Measurements from ENCODE around the gene FRY.

The FRY gene

DNA sequence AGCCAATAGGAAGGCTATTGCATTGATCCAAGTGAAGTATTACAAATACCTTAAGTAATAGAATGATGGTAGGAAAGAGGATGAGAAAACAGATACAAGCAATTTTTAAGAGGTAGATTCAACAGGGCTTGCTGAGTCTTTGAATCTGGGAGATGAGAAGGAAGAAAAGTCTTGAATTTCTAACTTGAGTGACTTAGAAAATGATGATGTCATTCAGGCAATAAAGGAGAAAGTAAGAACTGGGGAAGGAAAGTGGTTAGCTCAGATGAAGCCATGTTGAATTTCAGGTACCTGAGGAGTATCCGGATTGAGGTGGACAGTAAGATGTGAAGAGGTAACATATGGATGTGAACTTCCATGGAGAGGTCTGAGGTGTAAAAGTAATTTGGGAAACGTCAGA lies 15.5 kb upstream of the FRY start:
- no peaks in the 10 kb centered on the region for H3K36me3 ChIP-seq (replicated peaks; ENCODE audit: low read depth, low read length)

DNA sequence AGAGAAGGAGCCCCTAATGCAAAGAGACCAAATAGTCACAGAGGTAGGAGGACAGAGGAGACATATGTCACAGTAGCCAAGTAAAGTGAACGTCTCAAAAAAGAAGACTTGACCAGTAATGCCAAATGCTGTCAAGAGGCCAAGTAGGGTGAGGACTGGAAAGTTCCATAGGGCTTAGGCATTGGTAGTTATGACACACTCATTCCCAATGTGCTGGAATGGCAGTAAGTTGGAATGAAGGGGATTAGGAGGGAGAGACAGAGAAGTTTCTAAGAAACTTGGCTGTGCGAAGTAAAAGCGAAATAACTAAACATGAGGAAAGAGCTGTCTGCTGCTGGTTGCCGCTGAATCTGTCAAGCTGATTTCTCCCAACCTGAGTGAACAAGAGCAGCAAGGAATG lies 14.9 kb upstream of the FRY start:
- TF ChIP-seq, protein P1, sequence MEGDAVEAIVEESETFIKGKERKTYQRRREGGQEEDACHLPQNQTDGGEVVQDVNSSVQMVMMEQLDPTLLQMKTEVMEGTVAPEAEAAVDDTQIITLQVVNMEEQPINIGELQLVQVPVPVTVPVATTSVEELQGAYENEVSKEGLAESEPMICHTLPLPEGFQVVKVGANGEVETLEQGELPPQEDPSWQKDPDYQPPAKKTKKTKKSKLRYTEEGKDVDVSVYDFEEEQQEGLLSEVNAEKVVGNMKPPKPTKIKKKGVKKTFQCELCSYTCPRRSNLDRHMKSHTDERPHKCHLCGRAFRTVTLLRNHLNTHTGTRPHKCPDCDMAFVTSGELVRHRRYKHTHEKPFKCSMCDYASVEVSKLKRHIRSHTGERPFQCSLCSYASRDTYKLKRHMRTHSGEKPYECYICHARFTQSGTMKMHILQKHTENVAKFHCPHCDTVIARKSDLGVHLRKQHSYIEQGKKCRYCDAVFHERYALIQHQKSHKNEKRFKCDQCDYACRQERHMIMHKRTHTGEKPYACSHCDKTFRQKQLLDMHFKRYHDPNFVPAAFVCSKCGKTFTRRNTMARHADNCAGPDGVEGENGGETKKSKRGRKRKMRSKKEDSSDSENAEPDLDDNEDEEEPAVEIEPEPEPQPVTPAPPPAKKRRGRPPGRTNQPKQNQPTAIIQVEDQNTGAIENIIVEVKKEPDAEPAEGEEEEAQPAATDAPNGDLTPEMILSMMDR (IDR thresholded peaks at IDR 0.05; ENCODE audit: low read depth, low read length) = no peak
- no peak for TF ChIP-seq EZH2phosphoT487 (IDR thresholded peaks at IDR 0.05; ENCODE audit: low read depth)
- H3K4me2 ChIP-seq (ENCODE audit: low read length) = no peak overlapping the region
- no peaks in the 10 kb centered on the region for H3K36me3 ChIP-seq (replicated peaks; ENCODE audit: low read depth, low read length)
- 0 out of 2 replicates have a peak, but pooled peaks cover 3% of the 10 kb centered on the region for H3K27me3 ChIP-seq (ENCODE audit: low read depth, low read length)
- H3K4me3 ChIP-seq (ENCODE audit: low read length) = no peak overlapping the region
- H3K4me1 ChIP-seq (ENCODE audit: low read length) = 0 out of 2 replicates have a peak, but pooled peaks cover 2% of the 10 kb centered on the region
- no peak overlapping the region for H3K27ac ChIP-seq (ENCODE audit: low read length)
- H2AFZ ChIP-seq (ENCODE audit: low read depth, low read length) = no peak overlapping the region
- no peaks in the 10 kb centered on the region for H4K20me1 ChIP-seq (ENCODE audit: insufficient read depth, low read length)
- no peaks in the 10 kb centered on the region for H3K9me3 ChIP-seq (ENCODE audit: insufficient read depth, low read length)
- H3K9ac ChIP-seq (ENCODE audit: low read length) = no peak overlapping the region
- no peaks in the 10 kb centered on the region for H3K79me2 ChIP-seq (ENCODE audit: low read length)

More for the DNA sequence above, 15.5 kb upstream of the FRY start:
- H4K20me1 ChIP-seq (ENCODE audit: insufficient read depth, low read length) = no peaks in the 10 kb centered on the region
- H3K9me3 ChIP-seq (ENCODE audit: insufficient read depth, low read length) = no peaks in the 10 kb centered on the region
- no peak overlapping the region for H3K9ac ChIP-seq (ENCODE audit: low read length)
- H3K79me2 ChIP-seq (ENCODE audit: low read length) = no peaks in the 10 kb centered on the region
- TF ChIP-seq EZH2phosphoT487 (IDR thresholded peaks at IDR 0.05; ENCODE audit: low read depth) = no peak
- TF ChIP-seq, protein P1 (IDR thresholded peaks at IDR 0.05; ENCODE audit: low read depth, low read length) = no peak
- no peak overlapping the region for H2AFZ ChIP-seq (ENCODE audit: low read depth, low read length)
- H3K27ac ChIP-seq (ENCODE audit: low read length) = no peak overlapping the region
- H3K27me3 ChIP-seq (ENCODE audit: low read depth, low read length) = 0 out of 2 replicates have a peak, but pooled peaks cover 3% of the 10 kb centered on the region
- no peak overlapping the region for H3K4me3 ChIP-seq (ENCODE audit: low read length)
- 0 out of 2 replicates have a peak, but pooled peaks cover 2% of the 10 kb centered on the region for H3K4me1 ChIP-seq (ENCODE audit: low read length)
- no peak overlapping the region for H3K4me2 ChIP-seq (ENCODE audit: low read length)

DNA sequence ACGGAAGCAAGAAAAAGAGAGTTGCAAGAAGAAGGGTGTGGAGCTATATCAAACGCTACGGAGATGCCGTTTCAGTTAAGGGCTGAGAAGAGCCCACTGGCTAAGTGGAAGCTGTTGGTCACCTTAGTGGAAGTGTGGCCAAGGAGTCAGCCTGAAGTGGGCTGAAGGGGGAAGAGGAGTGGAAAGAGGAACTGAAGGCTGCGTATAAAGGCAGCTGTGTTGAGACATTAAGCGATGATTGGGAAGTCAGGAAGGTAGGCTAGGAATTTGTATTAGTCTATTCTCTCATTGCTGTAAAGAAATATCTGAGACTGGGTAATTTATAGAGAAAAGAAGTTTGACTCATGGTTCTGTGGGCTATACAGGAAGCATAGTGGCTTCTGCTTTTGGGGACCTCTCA lies 14.1 kb upstream of the FRY start:
- no peak for TF ChIP-seq EZH2phosphoT487 (IDR thresholded peaks at IDR 0.05; ENCODE audit: low read depth)
- TF ChIP-seq, protein P1 (IDR thresholded peaks at IDR 0.05; ENCODE audit: low read depth, low read length) = no peak
- Histone ChIP-seq H3K27me3 (ENCODE audit: low read depth, low read length) (0 out of 2 replicates have a peak, but pooled peaks cover 3% of the 10 kb centered on the region), H3K36me3 (replicated peaks; ENCODE audit: low read depth, low read length) (no peaks in the 10 kb centered on the region), H3K4me1 (ENCODE audit: low read length) (0 out of 2 replicates have a peak, but pooled peaks cover 2% of the 10 kb centered on the region), H3K9ac (ENCODE audit: low read length) (no peak overlapping the region), H3K4me3 (ENCODE audit: low read length) (no peak overlapping the region), H4K20me1 (ENCODE audit: insufficient read depth, low read length) (no peaks in the 10 kb centered on the region), H3K9me3 (ENCODE audit: insufficient read depth, low read length) (no peaks in the 10 kb centered on the region), H3K79me2 (ENCODE audit: low read length) (no peaks in the 10 kb centered on the region), H3K27ac (ENCODE audit: low read length) (no peak overlapping the region), H3K4me2 (ENCODE audit: low read length) (no peak overlapping the region), H2AFZ (ENCODE audit: low read depth, low read length) (no peak overlapping the region)

DNA sequence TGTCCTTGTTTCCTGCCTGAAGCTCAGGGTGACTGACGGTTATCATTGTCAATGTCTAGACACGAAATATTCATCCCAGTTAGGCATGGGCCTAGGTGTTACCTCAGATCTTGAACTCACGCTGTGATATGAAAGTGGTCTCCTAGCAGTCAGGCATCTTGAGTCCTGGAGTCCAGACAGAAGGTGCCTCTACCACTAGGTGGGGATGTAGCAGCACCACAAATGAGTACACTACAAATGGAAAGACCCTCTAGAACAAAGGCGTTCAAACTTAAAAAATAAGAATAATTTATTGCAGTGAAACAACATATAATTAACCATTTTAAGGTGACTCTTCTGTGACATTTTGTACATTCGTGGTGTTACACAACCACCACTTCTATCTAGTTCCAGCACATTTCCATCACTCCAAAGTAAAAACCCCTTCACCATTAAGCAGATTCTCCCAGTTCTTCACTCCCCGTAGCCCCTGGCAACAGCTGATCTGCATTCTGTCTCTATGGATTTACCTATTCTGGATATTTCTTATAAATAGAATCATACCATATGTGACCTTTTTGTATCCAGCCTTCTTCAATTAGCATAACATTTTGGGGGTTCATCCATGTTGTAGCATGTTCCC lies 11.9 kb upstream of the FRY start:
- Histone ChIP-seq H2AFZ (ENCODE audit: low read depth, low read length) (no peak overlapping the region), H3K36me3 (replicated peaks; ENCODE audit: low read depth, low read length) (no peaks in the 10 kb centered on the region), H3K9me3 (ENCODE audit: insufficient read depth, low read length) (no peaks in the 10 kb centered on the region), H3K4me3 (ENCODE audit: low read length) (no peak overlapping the region), H3K27ac (ENCODE audit: low read length) (no peak overlapping the region), H3K4me2 (ENCODE audit: low read length) (peak overlapping the region; percentile 37), H3K4me1 (ENCODE audit: low read length) (0 out of 2 replicates have a peak, but pooled peaks cover 2% of the 10 kb centered on the region), H3K9ac (ENCODE audit: low read length) (no peak overlapping the region), H3K27me3 (ENCODE audit: low read depth, low read length) (0 out of 2 replicates have a peak, but pooled peaks cover 3% of the 10 kb centered on the region), H4K20me1 (ENCODE audit: insufficient read depth, low read length) (no peaks in the 10 kb centered on the region), H3K79me2 (ENCODE audit: low read length) (no peaks in the 10 kb centered on the region)
- TF ChIP-seq EZH2phosphoT487 (IDR thresholded peaks at IDR 0.05; ENCODE audit: low read depth) = no peak
- TF ChIP-seq, protein P1 (IDR thresholded peaks at IDR 0.05; ENCODE audit: low read depth, low read length) = peak; percentile 96
